Right lobe of liver (tissue), 6 donors: Measurements from ENCODE around the gene CDH2. TPM values are rescaled to one million over a fixed set of nuclear protein-coding genes. Genes with fewer than 3 reads are reported as not detected.

ENCODE experiments used
- ATAC-seq, 4 donors: fragments of 200-7000 bp; cut with Tn5 transposase; one replicate each; pipeline ENCODE4 v1.9.1; 2020; ENCODE audit warnings: mild to moderate bottlenecking in 4 of 4, moderate library complexity in 4 of 4
- DNase-seq, 3 donors: peaks; one replicate each; pipeline ENCODE4 v3.0.0-alpha.2; 2020
- H3K27ac ChIP-seq, 3 donors: fragments of 200-600 bp; one replicate each; pipeline ENCODE4 v1.8.0; 2022
- H3K27me3 ChIP-seq, 2 donors: fragments of 200-600 bp; one replicate each; pipeline ENCODE4 v1.8.0; 2022
- H3K36me3 ChIP-seq, 4 donors: fragments of 200-600 bp; sonication (generic) in 1 of 4; one replicate each; pipeline versions ENCODE4 v1.5.1 to v1.8.0; 2017 to 2022; ENCODE audit warnings: control low read depth in 1 of 4
- H3K4me1 ChIP-seq, 4 donors: fragments of 200-600 bp; sonication (generic) in 1 of 4; one replicate each; pipeline versions ENCODE4 v1.5.1 to v1.8.0; 2017 to 2022; ENCODE audit warnings: control low read depth in 1 of 4
- H3K4me3 ChIP-seq, 3 donors: fragments of 200-600 bp; one replicate each; pipeline ENCODE4 v1.8.0; 2022
- H3K9me3 ChIP-seq, 4 donors: fragments of 200-600 bp; sonication (generic) in 1 of 4; one replicate each; pipeline versions ENCODE4 v1.5.1 to v1.8.0; 2017 to 2022; ENCODE audit warnings: control low read depth in 1 of 4
- CTCF ChIP-seq, 4 donors: fragments of 200-600 bp in 3 of 4; fragments of 450-650 bp in 1 of 4; IDR thresholded peaks; one replicate each; pipeline versions ENCODE4 v1.5.1 to v1.8.0; 2016 to 2022; ENCODE audit warnings: antibody characterized with exemption in 4 of 4, mild to moderate bottlenecking in 2 of 4
- POLR2A ChIP-seq: fragments of 450-650 bp; IDR thresholded peaks from one replicate; pipeline ENCODE4 v1.6.1; 2017; ENCODE audit warnings: antibody characterized with exemption, mild to moderate bottlenecking
- WGBS: methylation state at CpG from one replicate; pipeline ENCODE4 v1.1.6; 2018; ENCODE audit warnings: low coverage, low lambda C conversion rate; ENCODE audit not compliant: insufficient coverage; ENCODE audit errors: missing lambda C conversion rate; 5-methylcytosine and 5-hydroxymethylcytosine counted together
- intact Hi-C, 2 donors: fragments of 100-400 bp; cut with DNase I; formaldehyde crosslinking; loops; one replicate each; pipeline versions ENCODE4 v1.11.2 to v1.14.1; 2022
- total RNA-seq, 6 experiments: library from RNA; depleted of rRNA in 2 of 6; stranded (reverse); fragments of >200 nt in 2 of 6; fragmentation: NEBNext Ultra II Directional in 3 of 6; extraction: Animal tissue kit (Norgen Biotek cat#: 25700) in 3 of 6; gene quantifications; one replicate each; pipeline versions ENCODE4 v1.1.0 to v1.2.4, GENCODE V29; 2016 to 2023
- donor health status: DM: no; HTN: yes; CAD: no.
- donor health status: DM: no; HTN: no; CAD: no.
- donor health status: DM: no; HTN: no; CAD: no.
- donor health status: DM: no; HTN: yes; CAD: no.
- donor health status: DM: no; HTN: yes; CAD: no.

CDH2 gene
- total RNA-seq, 6 experiments from 2014 or later, result 32.3 to 46.8 (median 35.8) TPM

- TF ChIP-seq CTCF (IDR thresholded peaks at IDR 0.05) (no peak), POLR2A (no peak)
Measured at GRCh38 chr18:28059861-28060260, 117.1 kb downstream of the CDH2 start.

GRCh38 chr18:28050545-28050944 lies 126.4 kb downstream of the CDH2 start:
- no peak overlapping the region for H3K4me3 ChIP-seq
- H3K27ac ChIP-seq, result no peak overlapping the region
- peaks cover 0 to 2% (median 0%) of the 10 kb centered on the region in 4 donors for H3K4me1 ChIP-seq
- no peaks in the 10 kb centered on the region for H3K27me3 ChIP-seq
- ATAC-seq, result no peak
- no peak for TF ChIP-seq POLR2A
- H3K36me3 ChIP-seq, result no peaks in the 10 kb centered on the region
- H3K9me3 ChIP-seq, result no peaks in the 10 kb centered on the region
- DNase-seq, result no peak
- intact Hi-C loops, result no loop called here

More at GRCh38 chr18:28059861-28060260, 117.1 kb downstream of the CDH2 start:
- no peaks in the 10 kb centered on the region for H3K36me3 ChIP-seq
- H3K4me1 ChIP-seq, result peaks cover 0 to 7% (median 0%) of the 10 kb centered on the region in 4 donors
- 95% methylated on average over 3 of the region's 3 CpGs for WGBS
- H3K9me3 ChIP-seq, result no peaks in the 10 kb centered on the region
- no peak for ATAC-seq
- H3K27me3 ChIP-seq, result no peaks in the 10 kb centered on the region
- H3K27ac ChIP-seq, result no peak overlapping the region
- intact Hi-C loops, result no loop called here
- H3K4me3 ChIP-seq, result no peak overlapping the region
- no peak for DNase-seq

- ATAC-seq (peak; percentile 45 to 72 (median 56)), DNase-seq (no peak)
- no peaks in the 10 kb centered on the region for H3K27me3 ChIP-seq
- TF ChIP-seq POLR2A (no peak), CTCF (IDR thresholded peaks at IDR 0.05) (no peak)
- H3K36me3 ChIP-seq, result no peaks in the 10 kb centered on the region
- no peak overlapping the region for H3K27ac ChIP-seq
- 32% methylated on average over 2 of the region's 2 CpGs for WGBS
- H3K9me3 ChIP-seq, result no peaks in the 10 kb centered on the region
- intact Hi-C loops, result no loop called here
- peaks cover 0 to 11% (median 3%) of the 10 kb centered on the region in 4 donors for H3K4me1 ChIP-seq
- H3K4me3 ChIP-seq, result no peak overlapping the region
Measured at GRCh38 chr18:28048612-28049011, 128.3 kb downstream of the CDH2 start.

- no peak for TF ChIP-seq POLR2A
- no peak for TF ChIP-seq CTCF (IDR thresholded peaks at IDR 0.05)
- ATAC-seq (no peak), DNase-seq (no peak)
- H3K27ac ChIP-seq, result no peak overlapping the region
- peaks cover 0 to 11% (median 3%) of the 10 kb centered on the region in 4 donors for H3K4me1 ChIP-seq
- no peaks in the 10 kb centered on the region for H3K27me3 ChIP-seq
- no peaks in the 10 kb centered on the region for H3K36me3 ChIP-seq
- intact Hi-C loops, result no loop called here
- no peak overlapping the region for H3K4me3 ChIP-seq
- WGBS, result 54% methylated on average over 3 of the region's 3 CpGs
- H3K9me3 ChIP-seq, result no peaks in the 10 kb centered on the region
Measured at GRCh38 chr18:28045880-28046279, 131.1 kb downstream of the CDH2 start.

- TF ChIP-seq CTCF (IDR thresholded peaks at IDR 0.05), result no peak
- TF ChIP-seq POLR2A, result no peak
- 65% methylated on average over 3 of the region's 3 CpGs for WGBS
- no peak overlapping the region for H3K4me3 ChIP-seq
- no peak overlapping the region for H3K27ac ChIP-seq
- peaks cover 0 to 11% (median 3%) of the 10 kb centered on the region in 4 donors for H3K4me1 ChIP-seq
- no peaks in the 10 kb centered on the region for H3K27me3 ChIP-seq
- DNase-seq (no peak), ATAC-seq (peak in 2 of 4 donors; percentile 21 to 35)
- intact Hi-C loops, result no loop called here
- H3K9me3 ChIP-seq, result no peaks in the 10 kb centered on the region
- H3K36me3 ChIP-seq, result no peaks in the 10 kb centered on the region
Measured at GRCh38 chr18:28045176-28045810, 131.6 kb downstream of the CDH2 start.
